SK-N-MC (cell line): ENCODE data around the gene ADGRD2.

Experiments used
- EZH2 ChIP-seq: fragments of 200-600 bp; sonication (generic); IDR thresholded peaks from one replicate; pipeline ENCODE4 v1.6.1; 2017; ENCODE audit warnings: antibody characterized with exemption
- FOXP2 ChIP-seq: optimal IDR thresholded peaks from 2 replicates; pipeline ENCODE3; 2011; ENCODE audit warnings: mild to moderate bottlenecking, moderate library complexity; ENCODE audit not compliant: insufficient read depth; ENCODE audit errors: extremely low read length, control extremely low read depth
- POLR2AphosphoS5 ChIP-seq: IDR thresholded peaks from 2 replicates; pipeline ENCODE4 v1.6.1; 2012; ENCODE audit warnings: mild to moderate bottlenecking, low read depth, low read length, borderline replicate concordance

- TF ChIP-seq POLR2AphosphoS5 (no peak), EZH2 (no peak), FOXP2 (no peak)
These were observed 41.1 kb downstream of the ADGRD2 start for GRCh38 chr9:124491049-124491975.
